ENCODE results near the gene FZD10.

The FZD10 gene

GRCh38 chr12:130141901-130142683 lies 20.2 kb upstream of the FZD10 start:
- TF ChIP-seq ZFP3 (CRISPR knock-in tag; IDR thresholded peaks at IDR 0.05) = no peak
- ATAC-seq = no peak

GRCh38 chr12:130142736-130143135 lies 19.5 kb upstream of the FZD10 start:
- TF ChIP-seq RARB (CRISPR knock-in tag; IDR thresholded peaks at IDR 0.05) = no peak
- no peak for ATAC-seq

GRCh38 chr12:130143136-130143535 lies 19.1 kb upstream of the FZD10 start:
- no peak for ATAC-seq
- TF ChIP-seq PPARA (CRISPR knock-in tag; IDR thresholded peaks at IDR 0.05; ENCODE audit: borderline replicate concordance) (no peak), GLIS3 (CRISPR knock-in tag; IDR thresholded peaks at IDR 0.05) (no peak), CREB5 (CRISPR knock-in tag; IDR thresholded peaks at IDR 0.05; ENCODE audit: low read depth) (no peak), SNAI2 (CRISPR knock-in tag; IDR thresholded peaks at IDR 0.05) (no peak), CSDC2 (CRISPR knock-in tag; IDR thresholded peaks at IDR 0.05) (no peak), ZFP30 (CRISPR knock-in tag; IDR thresholded peaks at IDR 0.05) (no peak), ZNF565 (CRISPR knock-in tag; conservative IDR thresholded peaks at IDR 0.05; ENCODE audit: low read depth) (no peak), PATZ1 (CRISPR knock-in tag; IDR thresholded peaks at IDR 0.05; ENCODE audit: borderline replicate concordance) (no peak), TCF4 (CRISPR knock-in tag; IDR thresholded peaks at IDR 0.05; ENCODE audit: borderline replicate concordance) (no peak), ARNTL (CRISPR knock-in tag; IDR thresholded peaks at IDR 0.05; ENCODE audit: borderline replicate concordance, low read depth) (no peak), POU6F1 (CRISPR knock-in tag; IDR thresholded peaks at IDR 0.05; ENCODE audit: borderline replicate concordance, low read depth) (no peak), ZNF70 (CRISPR knock-in tag; IDR thresholded peaks at IDR 0.05) (no peak), ISL1 (CRISPR knock-in tag; IDR thresholded peaks at IDR 0.05) (no peak), ZC3H10 (CRISPR knock-in tag; IDR thresholded peaks at IDR 0.05) (no peak), TSHZ2 (CRISPR knock-in tag; IDR thresholded peaks at IDR 0.05) (no peak), BACH2 (CRISPR knock-in tag; IDR thresholded peaks at IDR 0.05; ENCODE audit: borderline replicate concordance) (no peak), ZNF8 (CRISPR knock-in tag; IDR thresholded peaks at IDR 0.05) (no peak), ZFP3 (CRISPR knock-in tag; IDR thresholded peaks at IDR 0.05) (no peak), CSRNP3 (CRISPR knock-in tag; IDR thresholded peaks at IDR 0.05) (no peak)

All from SK-N-SH treated with all-trans-retinoic acid at 6 μM for 48 hours (cell line).